Measurements from ENCODE around the gene GMPS. TPM values are rescaled to one million over a fixed set of nuclear protein-coding genes. Genes with fewer than 3 reads are reported as not detected.
A peak's percentile ranks its signal among the peaks of the same experiment; 100 is the strongest.

Gene GMPS
- total RNA-seq, 1 experiment from 2014 or later, result 136 TPM

DNA sequence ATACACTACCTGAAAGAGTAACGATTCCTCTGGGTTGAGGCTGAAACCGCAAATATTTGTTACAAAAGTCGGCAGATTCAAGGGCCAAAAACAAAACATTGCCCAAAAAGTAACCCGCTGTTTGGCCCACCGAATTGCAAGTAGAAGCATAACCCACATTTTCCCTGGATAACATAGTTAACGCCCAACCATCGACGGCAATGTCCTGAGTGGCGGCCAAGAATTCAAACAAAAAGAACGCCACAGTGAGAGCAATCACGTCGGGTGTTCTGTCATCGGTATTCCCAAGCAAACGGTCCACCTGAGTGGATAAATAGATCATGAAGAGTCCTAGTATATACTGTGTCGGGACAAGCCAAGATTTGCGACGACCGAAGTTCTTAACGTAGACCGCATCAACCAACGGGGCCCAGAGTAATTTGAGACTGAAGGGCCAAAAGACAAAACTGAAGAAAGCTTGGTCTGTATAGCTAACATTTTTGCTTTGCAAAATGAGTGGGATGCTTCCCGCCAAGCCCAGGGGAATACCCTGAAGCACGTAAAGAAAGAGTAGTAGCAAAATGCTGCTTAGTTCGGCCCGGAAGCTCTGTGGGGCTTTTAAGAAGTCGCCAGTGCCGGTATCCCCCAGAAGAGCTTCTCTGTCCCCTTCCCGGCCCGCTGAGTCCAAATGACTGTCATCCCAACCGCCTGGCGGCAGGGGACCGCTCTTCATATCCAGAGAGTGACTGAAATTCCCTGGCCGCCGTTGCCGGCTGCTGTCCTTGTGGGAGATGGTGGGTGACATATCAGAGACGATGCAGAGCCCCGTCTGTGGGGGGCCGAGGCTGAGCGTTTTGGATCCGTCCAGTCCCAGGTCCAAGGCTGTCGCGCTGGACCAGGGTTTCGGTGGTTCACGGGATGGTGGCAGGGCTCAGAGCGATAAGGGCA is 17.0 kb upstream of the GMPS start:
- ATAC-seq (no peak), DNase-seq (ENCODE audit: low spot score) (peak; percentile 34)
- Mint-ChIP-seq H3K27ac (peak overlapping the region; percentile 95), H3K4me1 (peaks cover 24% of the 10 kb centered on the region), H3K4me3 (peak overlapping the region; percentile 97), H3K9me3 (no peaks in the 10 kb centered on the region), H3K27me3 (ENCODE audit: low read depth) (peaks cover 8% of the 10 kb centered on the region; the same call in 1 of the 2 replicates), H3K36me3 (no peaks in the 10 kb centered on the region)
- TF ChIP-seq E2F4 (CRISPR knock-in tag; IDR thresholded peaks at IDR 0.05; ENCODE audit: borderline replicate concordance, low read depth) (no peak), ATF1 (CRISPR knock-in tag; IDR thresholded peaks at IDR 0.05) (no peak), PRDM15 (CRISPR knock-in tag; IDR thresholded peaks at IDR 0.05) (0 out of 2 replicates have a peak, but pooled peaks have one; percentile 14)
- POLR2A ChIA-PET, result interaction anchor here (0.6 to 1.1 kb wide), 3 partner anchors 16 to 108 kb away, joined by 3 to 5 read pairs (median 4); partner anchors contain the start of gene C3orf33
- CTCF ChIA-PET, result interaction anchor here (1.2 to 2.4 kb wide), 3 partner anchors 17 to 47 kb away, joined by 5 to 31 read pairs (median 9); partner anchors contain the start of genes C3orf33 and GMPS

- H3K9me3 Mint-ChIP-seq, result no peaks in the 10 kb centered on the region
- DNase-seq (ENCODE audit: low spot score), result peak; percentile 97
- CTCF ChIA-PET, result interaction anchor here (1.2 to 2.4 kb wide), 3 partner anchors 16 to 48 kb away, joined by 5 to 31 read pairs (median 9); partner anchors contain the start of genes C3orf33 and GMPS
- peaks cover 24% of the 10 kb centered on the region for H3K4me1 Mint-ChIP-seq
- POLR2A ChIA-PET, result interaction anchor here (0.6 to 1.1 kb wide), 3 partner anchors 15 to 108 kb away, joined by 3 to 5 read pairs (median 4); partner anchors contain the start of gene C3orf33
- peak; percentile 96 for ATAC-seq
- H3K4me3 Mint-ChIP-seq, result peak within 1 kb of the TSS; percentile 97
- H3K36me3 Mint-ChIP-seq, result no peaks in the 10 kb centered on the region
- peaks cover 8% of the 10 kb centered on the region; the same call in 1 of the 2 replicates for H3K27me3 Mint-ChIP-seq (ENCODE audit: low read depth)
- H3K27ac Mint-ChIP-seq, result peak within 1 kb of the TSS; percentile 98
- TF ChIP-seq ZNF121 (CRISPR knock-in tag; IDR thresholded peaks at IDR 0.05) (no peak), EMX1 (CRISPR knock-in tag; IDR thresholded peaks at IDR 0.05) (no peak), ZNF425 (CRISPR knock-in tag; conservative IDR thresholded peaks at IDR 0.05) (no peak), NR2C2 (CRISPR knock-in tag; IDR thresholded peaks at IDR 0.05) (no peak), SMAD3 (CRISPR knock-in tag; IDR thresholded peaks at IDR 0.05; ENCODE audit: borderline replicate concordance) (peak; percentile 25; the same call in 1 of the 2 replicates), CTCF (IDR thresholded peaks at IDR 0.05) (no peak), FOXJ3 (CRISPR knock-in tag; IDR thresholded peaks at IDR 0.05; ENCODE audit: borderline replicate concordance) (no peak), FOXK1 (CRISPR knock-in tag; IDR thresholded peaks at IDR 0.05) (peak; percentile 94), ZNF671 (CRISPR knock-in tag; IDR thresholded peaks at IDR 0.05) (no peak)
- TF ChIP-seq, protein P1, sequence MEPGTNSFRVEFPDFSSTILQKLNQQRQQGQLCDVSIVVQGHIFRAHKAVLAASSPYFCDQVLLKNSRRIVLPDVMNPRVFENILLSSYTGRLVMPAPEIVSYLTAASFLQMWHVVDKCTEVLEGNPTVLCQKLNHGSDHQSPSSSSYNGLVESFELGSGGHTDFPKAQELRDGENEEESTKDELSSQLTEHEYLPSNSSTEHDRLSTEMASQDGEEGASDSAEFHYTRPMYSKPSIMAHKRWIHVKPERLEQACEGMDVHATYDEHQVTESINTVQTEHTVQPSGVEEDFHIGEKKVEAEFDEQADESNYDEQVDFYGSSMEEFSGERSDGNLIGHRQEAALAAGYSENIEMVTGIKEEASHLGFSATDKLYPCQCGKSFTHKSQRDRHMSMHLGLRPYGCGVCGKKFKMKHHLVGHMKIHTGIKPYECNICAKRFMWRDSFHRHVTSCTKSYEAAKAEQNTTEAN (CRISPR knock-in tag; IDR thresholded peaks at IDR 0.05), result no peak
- TF ChIP-seq, protein P2, sequence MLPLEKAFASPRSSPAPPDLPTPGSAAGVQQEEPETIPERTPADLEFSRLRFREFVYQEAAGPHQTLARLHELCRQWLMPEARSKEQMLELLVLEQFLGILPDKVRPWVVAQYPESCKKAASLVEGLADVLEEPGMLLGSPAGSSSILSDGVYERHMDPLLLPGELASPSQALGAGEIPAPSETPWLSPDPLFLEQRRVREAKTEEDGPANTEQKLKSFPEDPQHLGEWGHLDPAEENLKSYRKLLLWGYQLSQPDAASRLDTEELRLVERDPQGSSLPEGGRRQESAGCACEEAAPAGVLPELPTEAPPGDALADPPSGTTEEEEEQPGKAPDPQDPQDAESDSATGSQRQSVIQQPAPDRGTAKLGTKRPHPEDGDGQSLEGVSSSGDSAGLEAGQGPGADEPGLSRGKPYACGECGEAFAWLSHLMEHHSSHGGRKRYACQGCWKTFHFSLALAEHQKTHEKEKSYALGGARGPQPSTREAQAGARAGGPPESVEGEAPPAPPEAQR (CRISPR knock-in tag; IDR thresholded peaks at IDR 0.05), result no peak
- TF ChIP-seq, protein P3, sequence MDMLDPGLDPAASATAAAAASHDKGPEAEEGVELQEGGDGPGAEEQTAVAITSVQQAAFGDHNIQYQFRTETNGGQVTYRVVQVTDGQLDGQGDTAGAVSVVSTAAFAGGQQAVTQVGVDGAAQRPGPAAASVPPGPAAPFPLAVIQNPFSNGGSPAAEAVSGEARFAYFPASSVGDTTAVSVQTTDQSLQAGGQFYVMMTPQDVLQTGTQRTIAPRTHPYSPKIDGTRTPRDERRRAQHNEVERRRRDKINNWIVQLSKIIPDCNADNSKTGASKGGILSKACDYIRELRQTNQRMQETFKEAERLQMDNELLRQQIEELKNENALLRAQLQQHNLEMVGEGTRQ (CRISPR knock-in tag; IDR thresholded peaks at IDR 0.05), result peak; percentile 99
- TF ChIP-seq, protein P4, sequence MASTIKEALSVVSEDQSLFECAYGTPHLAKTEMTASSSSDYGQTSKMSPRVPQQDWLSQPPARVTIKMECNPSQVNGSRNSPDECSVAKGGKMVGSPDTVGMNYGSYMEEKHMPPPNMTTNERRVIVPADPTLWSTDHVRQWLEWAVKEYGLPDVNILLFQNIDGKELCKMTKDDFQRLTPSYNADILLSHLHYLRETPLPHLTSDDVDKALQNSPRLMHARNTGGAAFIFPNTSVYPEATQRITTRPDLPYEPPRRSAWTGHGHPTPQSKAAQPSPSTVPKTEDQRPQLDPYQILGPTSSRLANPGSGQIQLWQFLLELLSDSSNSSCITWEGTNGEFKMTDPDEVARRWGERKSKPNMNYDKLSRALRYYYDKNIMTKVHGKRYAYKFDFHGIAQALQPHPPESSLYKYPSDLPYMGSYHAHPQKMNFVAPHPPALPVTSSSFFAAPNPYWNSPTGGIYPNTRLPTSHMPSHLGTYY (CRISPR knock-in tag; IDR thresholded peaks at IDR 0.05), result no peak
Measured at GRCh38 chr3:155854141-155854940, 16.1 kb upstream of the GMPS start, which contains the start of gene SLC33A1. Gene SLC33A1, minus strand, starts transcription at chr3:155854427. Its CDS starts 430 bp downstream, at chr3:155853997.
